ENCODE measurements around the gene LRRD1. TPM values are rescaled to one million over a fixed set of nuclear protein-coding genes. Genes with fewer than 3 reads are reported as not detected.
"Not testable (repeated sequence)": the region's sequence is repeated elsewhere in the genome, so short reads cannot be mapped to it uniquely, and the experiment has no call there.

Gene LRRD1
- 0.43 TPM for total RNA-seq
- long read RNA-seq: 0 reads

GRCh38 chr7:92178928-92179924, at the start of gene LRRD1:
Gene LRRD1, minus strand, starts transcription at chr7:92179142. Its CDS starts 13,940 bp downstream, at chr7:92165202.
- intact Hi-C loops (cut with DNase I): loop anchor here (5.0 kb wide), 1 partner anchor 268 kb away; the partner anchor contains the start of gene GATAD1
- peak; percentile 92 for DNase-seq (ENCODE audit: low spot score)

GRCh38 chr7:92228742-92229141, 49.8 kb upstream of the LRRD1 start:
- no peak for DNase-seq (ENCODE audit: low spot score)
- intact Hi-C loops (cut with DNase I): no loop called here

- DNase-seq (ENCODE audit: low spot score): no peak
- intact Hi-C loops (cut with DNase I): no loop called here
Measured at GRCh38 chr7:92228100-92228499, 49.2 kb upstream of the LRRD1 start.

- DNase-seq (ENCODE audit: low spot score): no peak
- intact Hi-C loops (cut with DNase I): no loop called here
Measured at GRCh38 chr7:92226981-92227380, 48.0 kb upstream of the LRRD1 start.

- intact Hi-C loops (cut with DNase I): no loop called here
- no peak for DNase-seq (ENCODE audit: low spot score)
Measured at GRCh38 chr7:92221766-92222165, 42.8 kb upstream of the LRRD1 start.

GRCh38 chr7:92206672-92207071, 27.7 kb upstream of the LRRD1 start:
- intact Hi-C loops (cut with DNase I): no loop called here

GRCh38 chr7:92205987-92206386, 27.0 kb upstream of the LRRD1 start:
- DNase-seq (ENCODE audit: low spot score): no peak
- intact Hi-C loops (cut with DNase I): no loop called here

More at GRCh38 chr7:92206672-92207071, 27.7 kb upstream of the LRRD1 start:
- no peak for DNase-seq (ENCODE audit: low spot score)

- DNase-seq (ENCODE audit: low spot score): no peak
- intact Hi-C loops (cut with DNase I): no loop called here
Measured at GRCh38 chr7:92200791-92201190, 21.8 kb upstream of the LRRD1 start.

GRCh38 chr7:92192326-92192725, 13.4 kb upstream of the LRRD1 start:
- intact Hi-C loops (cut with DNase I): no loop called here
- DNase-seq (ENCODE audit: low spot score): no peak

GRCh38 chr7:92189246-92189645, 10.3 kb upstream of the LRRD1 start:
- DNase-seq (ENCODE audit: low spot score); intact Hi-C loops (cut with DNase I): not testable (repeated sequence)

GRCh38 chr7:92184294-92184693, 5.4 kb upstream of the LRRD1 start:
- DNase-seq (ENCODE audit: low spot score); intact Hi-C loops (cut with DNase I): not testable (repeated sequence)

- intact Hi-C loops (cut with DNase I): loop anchor here (5.0 kb wide), 1 partner anchor 270 kb away; the partner anchor contains the start of gene GATAD1
- no peak for DNase-seq (ENCODE audit: low spot score)
Measured at GRCh38 chr7:92177362-92177761, 1.6 kb downstream of the LRRD1 start.

- DNase-seq (ENCODE audit: low spot score); intact Hi-C loops (cut with DNase I): not testable (repeated sequence)
Measured at GRCh38 chr7:92169529-92169928, 9.4 kb downstream of the LRRD1 start.

GRCh38 chr7:92161271-92161670, 17.7 kb downstream of the LRRD1 start:
- intact Hi-C loops (cut with DNase I): no loop called here
- no peak for DNase-seq (ENCODE audit: low spot score)

- DNase-seq (ENCODE audit: low spot score): no peak
- intact Hi-C loops (cut with DNase I): no loop called here
Measured at GRCh38 chr7:92158660-92159575, 20.0 kb downstream of the LRRD1 start.

GRCh38 chr7:92156990-92157389, 22.0 kb downstream of the LRRD1 start:
- no peak for DNase-seq (ENCODE audit: low spot score)
- intact Hi-C loops (cut with DNase I): no loop called here

- no peak for DNase-seq (ENCODE audit: low spot score)
- intact Hi-C loops (cut with DNase I): no loop called here
Measured at GRCh38 chr7:92155108-92155739, 23.7 kb downstream of the LRRD1 start.

- DNase-seq (ENCODE audit: low spot score): no peak
- intact Hi-C loops (cut with DNase I): no loop called here
Measured at GRCh38 chr7:92150450-92151017, 28.4 kb downstream of the LRRD1 start.

GRCh38 chr7:92149736-92150239, 29.2 kb downstream of the LRRD1 start:
- intact Hi-C loops (cut with DNase I): no loop called here
- no peak for DNase-seq (ENCODE audit: low spot score)

Data from cardiac septum (tissue), 1 donor.